ENCODE measurements around the gene MAP4. TPM values are rescaled to one million over a fixed set of nuclear protein-coding genes. Genes with fewer than 3 reads are reported as not detected.

The MAP4 gene
- total RNA-seq, 4 donors from 2014 or later = 214 to 351 (median 231) TPM

GRCh38 chr3:47892286-47893040, 123.8 kb downstream of the MAP4 start:
- H3K4me1 ChIP-seq = peaks cover 4 to 41% (median 18%) of the 10 kb centered on the region in 3 donors
- H3K9me3 ChIP-seq = no peaks in the 10 kb centered on the region
- ATAC-seq = no peak
- no peak overlapping the region for H3K4me3 ChIP-seq
- 87 to 90% methylated on average over 8 to 15 of the region's 15 CpGs for WGBS, 2 donors (ENCODE audit: low coverage in 1 of 2)
- peaks cover 0 to 55% of the 10 kb centered on the region in 2 donors for H3K36me3 ChIP-seq
- TF ChIP-seq POLR2AphosphoS5 (IDR thresholded peaks at IDR 0.05) (no peak), POLR2A (IDR thresholded peaks at IDR 0.05) (no peak), CTCF (IDR thresholded peaks at IDR 0.05) (no peak), EP300 (IDR thresholded peaks at IDR 0.05) (no peak)
- H3K27me3 ChIP-seq = no peaks in the 10 kb centered on the region
- H3K27ac ChIP-seq = peak overlapping the region in 2 of 4 donors; percentile 73 to 74

GRCh38 chr3:47891613-47892005, 124.6 kb downstream of the MAP4 start:
- Histone ChIP-seq H3K9me3 (no peaks in the 10 kb centered on the region), H3K27ac (peak overlapping the region; percentile 10 to 74 (median 48)), H3K4me1 (peaks cover 4 to 41% (median 18%) of the 10 kb centered on the region in 3 donors), H3K27me3 (no peaks in the 10 kb centered on the region), H3K36me3 (peaks cover 0 to 54% of the 10 kb centered on the region in 2 donors), H3K4me3 (no peak overlapping the region)
- ATAC-seq = no peak
- WGBS, 2 donors (ENCODE audit: low coverage in 1 of 2) = 80% methylated on average over 1 of the region's 3 CpGs; no CpG with 5 or more reads in 1 of the 2 donors
- TF ChIP-seq POLR2AphosphoS5 (IDR thresholded peaks at IDR 0.05) = no peak
- no peak for TF ChIP-seq POLR2A (IDR thresholded peaks at IDR 0.05)
- TF ChIP-seq CTCF (IDR thresholded peaks at IDR 0.05) = no peak
- TF ChIP-seq EP300 (IDR thresholded peaks at IDR 0.05) = no peak

- H3K27ac ChIP-seq = peak overlapping the region; percentile 23 to 74 (median 49)
- H3K27me3 ChIP-seq = no peaks in the 10 kb centered on the region
- WGBS, 2 donors (ENCODE audit: low coverage in 1 of 2) = 7 to 26% methylated on average over 7 to 8 of the region's 10 CpGs
- no peak overlapping the region for H3K4me3 ChIP-seq
- peaks cover 0 to 51% of the 10 kb centered on the region in 2 donors for H3K36me3 ChIP-seq
- no peaks in the 10 kb centered on the region for H3K9me3 ChIP-seq
- ATAC-seq = peak; percentile 94
- peaks cover 4 to 41% (median 18%) of the 10 kb centered on the region in 3 donors for H3K4me1 ChIP-seq
- TF ChIP-seq CTCF (IDR thresholded peaks at IDR 0.05) (no peak), EP300 (IDR thresholded peaks at IDR 0.05) (no peak), POLR2A (IDR thresholded peaks at IDR 0.05) (no peak), POLR2AphosphoS5 (IDR thresholded peaks at IDR 0.05) (peak; percentile 64)
These were observed 125.2 kb downstream of the MAP4 start for GRCh38 chr3:47890828-47891612.

- Histone ChIP-seq H3K4me1 (peaks cover 4 to 41% (median 18%) of the 10 kb centered on the region in 3 donors), H3K4me3 (no peak overlapping the region), H3K27me3 (no peaks in the 10 kb centered on the region), H3K36me3 (peaks cover 0 to 51% of the 10 kb centered on the region in 2 donors), H3K27ac (peak overlapping the region; percentile 23 to 74 (median 49)), H3K9me3 (no peaks in the 10 kb centered on the region)
- ATAC-seq = no peak
- TF ChIP-seq CTCF (IDR thresholded peaks at IDR 0.05) = no peak
- TF ChIP-seq POLR2AphosphoS5 (IDR thresholded peaks at IDR 0.05) = no peak
- TF ChIP-seq EP300 (IDR thresholded peaks at IDR 0.05) = no peak
- no peak for TF ChIP-seq POLR2A (IDR thresholded peaks at IDR 0.05)
- 49 to 86% methylated on average over 3 of the region's 3 CpGs for WGBS, 2 donors (ENCODE audit: low coverage in 1 of 2)
These were observed 125.9 kb downstream of the MAP4 start for GRCh38 chr3:47890126-47890827.

All from gastroesophageal sphincter (tissue), 4 donors.